ENCODE results near the gene TAGLN2. TPM values are rescaled to one million over a fixed set of nuclear protein-coding genes. Genes with fewer than 3 reads are reported as not detected.
"Not testable (repeated sequence)": the region's sequence is repeated elsewhere in the genome, so short reads cannot be mapped to it uniquely, and the experiment has no call there.

The TAGLN2 gene
- polyA plus RNA-seq, 6 donors from 2014 or later, result 1,235 to 1,676 (median 1,380) TPM

GRCh38 chr1:159908031-159908940 lies 17.0 kb downstream of the TAGLN2 start:
- Mint-ChIP-seq H3K4me1 (peaks cover 27 to 39% (median 35%) of the 10 kb centered on the region in 3 donors), H3K4me3 (no peak overlapping the region), H3K27ac (peak overlapping the region; percentile 20 to 100 (median 75)), H3K36me3 (peaks cover 0 to 3% of the 10 kb centered on the region in 2 donors), H3K9me3 (peaks cover 0 to 4% (median 0%) of the 10 kb centered on the region in 7 donors), H3K27me3 (no peaks in the 10 kb centered on the region)
- DNase-seq, result no peak
- no peak for ATAC-seq (ENCODE audit: low read depth in 2 of 2)

- no peak overlapping the region for H3K4me3 Mint-ChIP-seq
Measured at GRCh38 chr1:159906960-159907359, 18.3 kb downstream of the TAGLN2 start.

GRCh38 chr1:159904036-159904435 lies 21.3 kb downstream of the TAGLN2 start:
- ATAC-seq (ENCODE audit: low read depth in 2 of 2); H3K27ac Mint-ChIP-seq; H3K4me3 Mint-ChIP-seq; H3K9me3 Mint-ChIP-seq; H3K27me3 Mint-ChIP-seq; DNase-seq; H3K36me3 Mint-ChIP-seq: not testable (repeated sequence)
- peaks cover 4 to 17% (median 11%) of the 10 kb centered on the region in 3 donors for H3K4me1 Mint-ChIP-seq

More at GRCh38 chr1:159906960-159907359, 18.3 kb downstream of the TAGLN2 start:
- H3K27me3 Mint-ChIP-seq, result no peaks in the 10 kb centered on the region
- no peak for DNase-seq
- H3K4me1 Mint-ChIP-seq, result peaks cover 21 to 27% (median 22%) of the 10 kb centered on the region in 3 donors
- peaks cover 0 to 5% of the 10 kb centered on the region in 2 donors for H3K36me3 Mint-ChIP-seq
- ATAC-seq (ENCODE audit: low read depth in 2 of 2), result no peak
- H3K9me3 Mint-ChIP-seq, result peaks cover 0 to 4% (median 0%) of the 10 kb centered on the region in 7 donors
- peak overlapping the region in 3 of 6 donors; percentile 17 to 77 (median 38) for H3K27ac Mint-ChIP-seq

- H3K4me3 Mint-ChIP-seq, result no peak overlapping the region
- peaks cover 0 to 5% of the 10 kb centered on the region in 2 donors for H3K36me3 Mint-ChIP-seq
- H3K9me3 Mint-ChIP-seq, result peaks cover 0 to 4% (median 0%) of the 10 kb centered on the region in 7 donors
- DNase-seq, result no peak
- peaks cover 0 to 8% (median 7%) of the 10 kb centered on the region in 3 donors for H3K27me3 Mint-ChIP-seq
- H3K27ac Mint-ChIP-seq, result no peak overlapping the region
- peaks cover 9 to 23% (median 21%) of the 10 kb centered on the region in 3 donors for H3K4me1 Mint-ChIP-seq
- ATAC-seq (ENCODE audit: low read depth in 2 of 2), result no peak
Measured at GRCh38 chr1:159902541-159902940, 22.8 kb downstream of the TAGLN2 start.

GRCh38 chr1:159900755-159901360 lies 24.4 kb downstream of the TAGLN2 start:
- Mint-ChIP-seq H3K27ac (peak overlapping the region in 2 of 6 donors; percentile 67 to 94), H3K4me1 (peaks cover 9 to 23% (median 21%) of the 10 kb centered on the region in 3 donors), H3K4me3 (no peak overlapping the region), H3K9me3 (peaks cover 0 to 4% (median 0%) of the 10 kb centered on the region in 7 donors), H3K27me3 (peaks cover 0 to 15% (median 13%) of the 10 kb centered on the region in 3 donors), H3K36me3 (peaks cover 5 to 6% of the 10 kb centered on the region in 2 donors)
- DNase-seq (no peak), ATAC-seq (ENCODE audit: low read depth in 2 of 2) (no peak)

- Mint-ChIP-seq H3K9me3 (peaks cover 0 to 4% (median 0%) of the 10 kb centered on the region in 7 donors), H3K36me3 (peaks cover 5 to 7% of the 10 kb centered on the region in 2 donors), H3K27me3 (peaks cover 0 to 22% (median 20%) of the 10 kb centered on the region in 3 donors), H3K4me1 (peaks cover 9 to 23% (median 21%) of the 10 kb centered on the region in 3 donors), H3K4me3 (peak within 1 kb of the TSS in 2 of 8 donors; percentile 24 to 39), H3K27ac (peak within 1 kb of the TSS; percentile 35 to 98 (median 84))
- ATAC-seq (ENCODE audit: low read depth in 2 of 2), result peak; percentile 49 to 55
- no peak for DNase-seq
Measured at GRCh38 chr1:159900086-159900680, 25.1 kb downstream of the TAGLN2 start, which contains the start of gene CFAP45. Gene CFAP45, minus strand, starts transcription at chr1:159900165. Its CDS starts 67 bp downstream, at chr1:159900098.

- ATAC-seq (ENCODE audit: low read depth in 2 of 2); H3K9me3 Mint-ChIP-seq; DNase-seq; H3K36me3 Mint-ChIP-seq: not testable (repeated sequence)
- peak overlapping the region in 2 of 8 donors; percentile 24 to 39 for H3K4me3 Mint-ChIP-seq
- peaks cover 0 to 27% (median 21%) of the 10 kb centered on the region in 3 donors for H3K27me3 Mint-ChIP-seq
- H3K4me1 Mint-ChIP-seq, result peaks cover 9 to 23% (median 21%) of the 10 kb centered on the region in 3 donors
- peak overlapping the region in 5 of 6 donors; percentile 35 to 98 (median 93) for H3K27ac Mint-ChIP-seq
Measured at GRCh38 chr1:159899634-159900033, 25.7 kb downstream of the TAGLN2 start.

- Mint-ChIP-seq H3K36me3 (peaks cover 5 to 7% of the 10 kb centered on the region in 2 donors), H3K4me3 (no peak overlapping the region), H3K27ac (peak overlapping the region in 4 of 6 donors; percentile 43 to 94 (median 70)), H3K27me3 (peaks cover 0 to 28% (median 21%) of the 10 kb centered on the region in 3 donors), H3K4me1 (peaks cover 9 to 23% (median 21%) of the 10 kb centered on the region in 3 donors), H3K9me3 (no peaks in the 10 kb centered on the region)
- no peak for DNase-seq
- peak; percentile 74 to 76 for ATAC-seq (ENCODE audit: low read depth in 2 of 2)
Measured at GRCh38 chr1:159898527-159898926, 26.8 kb downstream of the TAGLN2 start.

- ATAC-seq (ENCODE audit: low read depth in 2 of 2), result peak; percentile 64 to 66
Measured at GRCh38 chr1:159897962-159898361, 27.3 kb downstream of the TAGLN2 start.

GRCh38 chr1:159896546-159896930 lies 28.8 kb downstream of the TAGLN2 start:
- Mint-ChIP-seq H3K4me1 (peaks cover 15 to 27% (median 23%) of the 10 kb centered on the region in 3 donors), H3K36me3 (peaks cover 0 to 7% of the 10 kb centered on the region in 2 donors), H3K27me3 (peaks cover 0 to 28% (median 21%) of the 10 kb centered on the region in 3 donors), H3K9me3 (no peaks in the 10 kb centered on the region), H3K27ac (peak overlapping the region in 2 of 6 donors; percentile 29 to 55), H3K4me3 (no peak overlapping the region)
- DNase-seq, result no peak
- no peak for ATAC-seq (ENCODE audit: low read depth in 2 of 2)

More at GRCh38 chr1:159897962-159898361, 27.3 kb downstream of the TAGLN2 start:
- Mint-ChIP-seq H3K4me1 (peaks cover 9 to 24% (median 23%) of the 10 kb centered on the region in 3 donors), H3K27me3 (peaks cover 0 to 28% (median 21%) of the 10 kb centered on the region in 3 donors), H3K9me3 (no peaks in the 10 kb centered on the region), H3K27ac (peak overlapping the region in 4 of 6 donors; percentile 12 to 57 (median 37)), H3K4me3 (no peak overlapping the region), H3K36me3 (peaks cover 0 to 7% of the 10 kb centered on the region in 2 donors)
- no peak for DNase-seq

- DNase-seq (no peak), ATAC-seq (ENCODE audit: low read depth in 2 of 2) (no peak)
- Mint-ChIP-seq H3K4me1 (peaks cover 17 to 29% (median 20%) of the 10 kb centered on the region in 3 donors), H3K9me3 (no peaks in the 10 kb centered on the region), H3K36me3 (peaks cover 0 to 7% of the 10 kb centered on the region in 2 donors), H3K27me3 (peaks cover 0 to 28% (median 21%) of the 10 kb centered on the region in 3 donors), H3K27ac (peak overlapping the region in 2 of 6 donors; percentile 55 to 72), H3K4me3 (no peak overlapping the region)
Measured at GRCh38 chr1:159895836-159896545, 29.3 kb downstream of the TAGLN2 start.

- ATAC-seq (ENCODE audit: low read depth in 2 of 2) (no peak), DNase-seq (no peak)
- Mint-ChIP-seq H3K27me3 (peaks cover 0 to 28% (median 20%) of the 10 kb centered on the region in 3 donors), H3K36me3 (peaks cover 0 to 7% of the 10 kb centered on the region in 2 donors), H3K27ac (peak overlapping the region in 1 of 6 donors; percentile 66), H3K9me3 (no peaks in the 10 kb centered on the region), H3K4me3 (no peak overlapping the region), H3K4me1 (peaks cover 14 to 28% (median 17%) of the 10 kb centered on the region in 3 donors)
Measured at GRCh38 chr1:159895286-159895685, 30.0 kb downstream of the TAGLN2 start.

Measured in naive B cell (primary cell).